ENCODE measurements around the gene GARIN1A.

DNA sequence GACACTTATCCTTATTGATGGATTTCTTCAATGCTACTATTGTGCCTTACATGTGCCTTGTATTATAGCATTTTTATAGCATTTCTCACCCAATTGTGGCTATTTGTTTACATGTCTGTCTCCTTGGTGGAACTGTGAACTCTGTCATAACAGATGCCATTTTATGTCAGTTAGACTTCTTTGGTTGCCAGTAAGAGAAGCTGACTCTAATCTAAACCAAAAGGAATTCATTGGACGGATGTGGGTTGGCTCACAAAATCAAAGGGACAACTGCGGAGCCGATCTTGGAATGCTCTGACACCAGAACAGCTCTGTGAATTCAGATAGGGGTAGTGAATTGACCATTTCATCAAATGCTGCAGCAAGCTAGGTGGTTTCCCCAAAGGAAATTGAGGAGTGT, 15.0 kb downstream of the GARIN1A start:
- TF ChIP-seq, protein P1, sequence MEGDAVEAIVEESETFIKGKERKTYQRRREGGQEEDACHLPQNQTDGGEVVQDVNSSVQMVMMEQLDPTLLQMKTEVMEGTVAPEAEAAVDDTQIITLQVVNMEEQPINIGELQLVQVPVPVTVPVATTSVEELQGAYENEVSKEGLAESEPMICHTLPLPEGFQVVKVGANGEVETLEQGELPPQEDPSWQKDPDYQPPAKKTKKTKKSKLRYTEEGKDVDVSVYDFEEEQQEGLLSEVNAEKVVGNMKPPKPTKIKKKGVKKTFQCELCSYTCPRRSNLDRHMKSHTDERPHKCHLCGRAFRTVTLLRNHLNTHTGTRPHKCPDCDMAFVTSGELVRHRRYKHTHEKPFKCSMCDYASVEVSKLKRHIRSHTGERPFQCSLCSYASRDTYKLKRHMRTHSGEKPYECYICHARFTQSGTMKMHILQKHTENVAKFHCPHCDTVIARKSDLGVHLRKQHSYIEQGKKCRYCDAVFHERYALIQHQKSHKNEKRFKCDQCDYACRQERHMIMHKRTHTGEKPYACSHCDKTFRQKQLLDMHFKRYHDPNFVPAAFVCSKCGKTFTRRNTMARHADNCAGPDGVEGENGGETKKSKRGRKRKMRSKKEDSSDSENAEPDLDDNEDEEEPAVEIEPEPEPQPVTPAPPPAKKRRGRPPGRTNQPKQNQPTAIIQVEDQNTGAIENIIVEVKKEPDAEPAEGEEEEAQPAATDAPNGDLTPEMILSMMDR (IDR thresholded peaks at IDR 0.05) = no peak
- TF ChIP-seq POLR2A (IDR thresholded peaks at IDR 0.05) = no peak
